ENCODE data around the gene TIGD1.

GRCh38 chr2:232501331-232501771 lies 49.0 kb downstream of the TIGD1 start:
- TF ChIP-seq CTCF (conservative IDR thresholded peaks at IDR 0.05; ENCODE audit: low read length) = no peak
- no peak for TF ChIP-seq EZH2phosphoT487 (IDR thresholded peaks at IDR 0.05; ENCODE audit: borderline replicate concordance)
